AG09309 (cell line): Measurements from ENCODE around the gene XRCC5.
"Not testable (repeated sequence)": the region's sequence is repeated elsewhere in the genome, so short reads cannot be mapped to it uniquely, and the experiment has no call there.

ENCODE experiments used
- DNase-seq: peaks from one replicate; pipeline ENCODE4 v3.0.0-alpha.2; 2010; ENCODE audit warnings: low read depth
- H3K4me3 ChIP-seq: 2 replicates; pipeline ENCODE4 v1.5.1; 2011; ENCODE audit warnings: mild to moderate bottlenecking, low read depth, low read length, moderate library complexity; ENCODE audit not compliant: control insufficient read depth
- TF ChIP-seq, protein P1 (sequence below): IDR thresholded peaks from 2 replicates; pipeline ENCODE4 v1.5.1; 2011; ENCODE audit warnings: mild to moderate bottlenecking, low read depth, low read length, inconsistent platforms; ENCODE audit not compliant: insufficient read depth, control insufficient read depth; ENCODE audit errors: missing control alignments

Gene XRCC5

GRCh38 chr2:216078776-216079175 lies 30.4 kb upstream of the XRCC5 start:
- no peak for DNase-seq
- TF ChIP-seq, protein P1, sequence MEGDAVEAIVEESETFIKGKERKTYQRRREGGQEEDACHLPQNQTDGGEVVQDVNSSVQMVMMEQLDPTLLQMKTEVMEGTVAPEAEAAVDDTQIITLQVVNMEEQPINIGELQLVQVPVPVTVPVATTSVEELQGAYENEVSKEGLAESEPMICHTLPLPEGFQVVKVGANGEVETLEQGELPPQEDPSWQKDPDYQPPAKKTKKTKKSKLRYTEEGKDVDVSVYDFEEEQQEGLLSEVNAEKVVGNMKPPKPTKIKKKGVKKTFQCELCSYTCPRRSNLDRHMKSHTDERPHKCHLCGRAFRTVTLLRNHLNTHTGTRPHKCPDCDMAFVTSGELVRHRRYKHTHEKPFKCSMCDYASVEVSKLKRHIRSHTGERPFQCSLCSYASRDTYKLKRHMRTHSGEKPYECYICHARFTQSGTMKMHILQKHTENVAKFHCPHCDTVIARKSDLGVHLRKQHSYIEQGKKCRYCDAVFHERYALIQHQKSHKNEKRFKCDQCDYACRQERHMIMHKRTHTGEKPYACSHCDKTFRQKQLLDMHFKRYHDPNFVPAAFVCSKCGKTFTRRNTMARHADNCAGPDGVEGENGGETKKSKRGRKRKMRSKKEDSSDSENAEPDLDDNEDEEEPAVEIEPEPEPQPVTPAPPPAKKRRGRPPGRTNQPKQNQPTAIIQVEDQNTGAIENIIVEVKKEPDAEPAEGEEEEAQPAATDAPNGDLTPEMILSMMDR, result no peak
- H3K4me3 ChIP-seq, result no peak overlapping the region

GRCh38 chr2:216080048-216080447 lies 29.1 kb upstream of the XRCC5 start:
- DNase-seq, H3K4me3 ChIP-seq: not testable (repeated sequence)

- TF ChIP-seq, protein P1, result no peak
- no peak for DNase-seq
- peak overlapping the region; percentile 90 for H3K4me3 ChIP-seq
Observed at GRCh38 chr2:216081012-216081411, 28.1 kb upstream of the XRCC5 start.

GRCh38 chr2:216081487-216082116 lies 27.5 kb upstream of the XRCC5 start, which contains the start of the genes PECR and TMEM169:
Gene PECR, minus strand, starts transcription at chr2:216081809. Its CDS starts 68 bp downstream, at chr2:216081741.
Gene TMEM169, plus strand, starts transcription at chr2:216081919. Its CDS starts 14,045 bp downstream, at chr2:216095964.
- DNase-seq, result no peak
- TF ChIP-seq, protein P1, result no peak

DNA sequence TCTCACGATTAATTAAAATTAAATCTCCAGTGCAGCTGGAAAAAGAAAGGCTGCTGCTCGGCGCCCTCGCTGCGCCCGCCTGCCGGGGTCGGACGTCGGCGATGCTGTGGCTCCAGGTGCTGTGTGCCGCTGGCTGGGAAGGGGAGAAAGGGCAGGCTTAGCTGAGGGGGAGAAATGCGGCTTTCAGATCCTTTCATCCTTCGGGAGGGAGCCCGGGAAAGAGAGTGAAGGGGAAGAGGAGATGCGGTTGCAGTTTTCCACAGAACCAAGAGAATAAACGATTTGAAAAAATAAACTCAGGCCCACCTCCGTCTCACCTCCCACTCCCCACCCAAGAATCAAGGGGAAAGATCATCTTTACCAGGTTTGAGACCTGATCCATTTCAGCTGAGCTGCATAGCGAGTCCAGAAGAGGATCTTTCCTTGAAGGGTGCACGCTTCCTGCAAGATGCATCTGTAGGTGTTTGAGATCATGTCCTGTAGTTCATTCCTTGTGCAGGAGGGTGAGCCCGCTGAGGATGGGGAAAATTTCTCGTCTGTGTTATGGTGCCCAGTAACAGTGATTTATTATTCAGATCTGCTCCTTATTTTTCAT lies 26.9 kb upstream of the XRCC5 start:
- peak overlapping the region; percentile 90 for H3K4me3 ChIP-seq
- TF ChIP-seq, protein P1, result no peak
- no peak for DNase-seq

More at GRCh38 chr2:216081487-216082116, 27.5 kb upstream of the XRCC5 start, which contains the start of the genes PECR and TMEM169:
- H3K4me3 ChIP-seq, result peak within 1 kb of the TSS; percentile 90

DNA sequence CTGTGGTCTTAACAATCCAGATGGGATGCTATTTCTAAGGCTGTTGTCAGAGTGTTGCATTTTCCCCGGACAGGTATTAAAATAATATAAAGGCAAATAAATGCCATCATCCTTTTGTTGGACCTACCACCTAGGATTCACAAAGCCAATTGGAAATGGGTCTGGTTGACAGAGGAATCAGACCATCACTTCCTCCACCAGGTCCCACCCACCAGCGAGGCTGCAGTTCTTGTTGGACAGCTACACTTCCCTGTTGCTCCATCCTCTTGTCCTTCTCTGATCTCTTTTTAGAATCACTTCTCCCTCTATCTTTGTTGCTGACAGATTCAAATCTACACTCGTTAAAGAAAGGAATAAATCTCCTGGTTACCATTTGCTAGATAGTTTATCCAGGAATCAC lies 26.3 kb upstream of the XRCC5 start:
- no peak for DNase-seq
- H3K4me3 ChIP-seq, result no peak overlapping the region
- TF ChIP-seq, protein P1, result no peak

GRCh38 chr2:216083464-216084281 lies 25.5 kb upstream of the XRCC5 start:
- DNase-seq, result peak; percentile 63
- TF ChIP-seq, protein P1, result no peak

More at GRCh38 chr2:216083464-216084281, 25.5 kb upstream of the XRCC5 start:
- H3K4me3 ChIP-seq, result no peak overlapping the region
